HepG2 (cell line): ENCODE data around the gene NEU1. TPM values are rescaled to one million over a fixed set of nuclear protein-coding genes. Genes with fewer than 3 reads are reported as not detected.

ENCODE experiments used
- KDM3A ChIP-seq: IDR thresholded peaks from 2 replicates; pipeline ENCODE4 v1.6.1; 2018; ENCODE audit warnings: low read depth, missing compliant biosample characterization
- SATB2 ChIP-seq: sonication (generic); formaldehyde crosslinking; IDR thresholded peaks from 2 replicates; pipeline ENCODE4 v1.5.0; 2020; ENCODE audit warnings: missing genetic modification reagents
- YEATS2 ChIP-seq: sonication (generic); formaldehyde crosslinking; IDR thresholded peaks from 2 replicates; pipeline ENCODE4 v1.4.0; 2020; ENCODE audit warnings: missing genetic modification reagents, borderline replicate concordance
- ZNF101 ChIP-seq: sonication (generic); formaldehyde crosslinking; IDR thresholded peaks from 2 replicates; pipeline ENCODE4 v1.4.0; 2020; ENCODE audit warnings: mild to moderate bottlenecking, low read depth, missing genetic modification reagents, borderline replicate concordance
- ZNF614 ChIP-seq: IDR thresholded peaks from 2 replicates; pipeline ENCODE4 v1.6.1; 2018; ENCODE audit warnings: missing biosample characterization, missing genetic modification reagents, inconsistent platforms, borderline replicate concordance
- ZNF761 ChIP-seq: sonication (generic); formaldehyde crosslinking; conservative IDR thresholded peaks from 2 replicates; pipeline ENCODE4 v1.4.0; 2020; ENCODE audit warnings: mild to moderate bottlenecking, missing genetic modification reagents
- polyA plus RNA-seq, 8 experiments: library from polyadenylated mRNA; depleted of rRNA in 3 of 8; stranded (reverse) in 7 of 8; unstranded in 1 of 8; fragments of >200 nt; fragmentation: Illumina TruSeq in 4 of 8; extraction: Trizol in 4 of 8; gene quantifications; 2 replicates each; pipeline versions ENCODE4 v1.2.1 to v1.2.3, GENCODE V29; 2011 to 2016; ENCODE audit warnings: low read depth in 4 of 8, missing spikeins in 1 of 8, mixed read lengths in 1 of 8; ENCODE audit not compliant: insufficient read depth in 1 of 8
- total RNA-seq, 5 experiments: library from RNA; depleted of rRNA; stranded (reverse); fragments of >200 nt; fragmentation: Illumina TruSeq; extraction: Trizol; gene quantifications; 2 replicates each; pipeline ENCODE4 v1.2.3, GENCODE V29; 2016; ENCODE audit warnings: low read depth in 1 of 5
- TF ChIP-seq, protein P1 (sequence below): sonication (generic); formaldehyde crosslinking; IDR thresholded peaks from 2 replicates; pipeline ENCODE4 v1.4.0; 2020; ENCODE audit warnings: low read depth, mild to moderate bottlenecking, missing genetic modification reagents
- TF ChIP-seq, protein P2 (sequence below): IDR thresholded peaks from 2 replicates; pipeline ENCODE4 v1.6.1; 2016
- TF ChIP-seq, protein P3 (sequence below): IDR thresholded peaks from 2 replicates; pipeline ENCODE4 v1.6.1; 2016; ENCODE audit warnings: low read depth

Gene NEU1
- total and polyA plus RNA-seq, 2 of the 13 experiments (the other 11 are each of a cell fraction or from before 2014, with no cell fraction given), result 215 to 297 TPM

DNA sequence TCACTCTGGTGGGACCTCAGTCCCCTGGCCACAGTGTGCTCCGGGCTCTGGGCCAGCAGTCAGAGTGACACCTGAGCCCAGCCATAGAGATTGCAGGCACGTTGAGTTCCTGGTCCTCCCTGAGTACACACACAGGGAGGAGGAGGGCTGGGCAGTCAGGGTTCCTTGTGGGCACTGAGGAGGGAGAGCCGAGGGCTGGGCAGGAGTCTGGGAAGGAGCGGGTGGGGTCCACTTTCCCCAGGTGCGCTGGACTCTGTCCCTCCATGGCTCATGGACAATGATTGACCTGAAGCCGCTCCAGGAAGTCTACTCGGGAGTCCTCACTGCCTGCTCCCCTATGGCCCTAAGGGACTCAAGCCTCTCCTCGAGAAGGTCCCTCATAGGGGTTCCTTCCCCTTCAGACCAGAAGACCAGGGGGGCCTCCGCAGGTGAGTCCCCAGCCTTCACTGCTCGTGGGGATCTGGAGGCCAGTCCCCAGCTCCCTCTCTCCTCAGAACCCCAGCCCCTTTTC is 15.1 kb upstream of the NEU1 start (continued):
- peak; percentile 41; the same call in 1 of the 2 replicates for TF ChIP-seq ZNF761 (CRISPR knock-in tag)
- no peak for TF ChIP-seq SATB2 (CRISPR knock-in tag)
- no peak for TF ChIP-seq KDM3A (CRISPR knock-in tag)
- TF ChIP-seq, protein P1, sequence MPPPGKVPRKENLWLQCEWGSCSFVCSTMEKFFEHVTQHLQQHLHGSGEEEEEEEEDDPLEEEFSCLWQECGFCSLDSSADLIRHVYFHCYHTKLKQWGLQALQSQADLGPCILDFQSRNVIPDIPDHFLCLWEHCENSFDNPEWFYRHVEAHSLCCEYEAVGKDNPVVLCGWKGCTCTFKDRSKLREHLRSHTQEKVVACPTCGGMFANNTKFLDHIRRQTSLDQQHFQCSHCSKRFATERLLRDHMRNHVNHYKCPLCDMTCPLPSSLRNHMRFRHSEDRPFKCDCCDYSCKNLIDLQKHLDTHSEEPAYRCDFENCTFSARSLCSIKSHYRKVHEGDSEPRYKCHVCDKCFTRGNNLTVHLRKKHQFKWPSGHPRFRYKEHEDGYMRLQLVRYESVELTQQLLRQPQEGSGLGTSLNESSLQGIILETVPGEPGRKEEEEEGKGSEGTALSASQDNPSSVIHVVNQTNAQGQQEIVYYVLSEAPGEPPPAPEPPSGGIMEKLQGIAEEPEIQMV (CRISPR knock-in tag), result peak; percentile 58; the same call in 1 of the 2 replicates
- TF ChIP-seq ZNF101 (CRISPR knock-in tag), result no peak
- TF ChIP-seq YEATS2 (CRISPR knock-in tag), result peak; percentile 48; the same call in 1 of the 2 replicates
- peak; percentile 78; the same call in 1 of the 2 replicates for TF ChIP-seq ZNF614 (CRISPR knock-in tag)
- TF ChIP-seq, protein P2, sequence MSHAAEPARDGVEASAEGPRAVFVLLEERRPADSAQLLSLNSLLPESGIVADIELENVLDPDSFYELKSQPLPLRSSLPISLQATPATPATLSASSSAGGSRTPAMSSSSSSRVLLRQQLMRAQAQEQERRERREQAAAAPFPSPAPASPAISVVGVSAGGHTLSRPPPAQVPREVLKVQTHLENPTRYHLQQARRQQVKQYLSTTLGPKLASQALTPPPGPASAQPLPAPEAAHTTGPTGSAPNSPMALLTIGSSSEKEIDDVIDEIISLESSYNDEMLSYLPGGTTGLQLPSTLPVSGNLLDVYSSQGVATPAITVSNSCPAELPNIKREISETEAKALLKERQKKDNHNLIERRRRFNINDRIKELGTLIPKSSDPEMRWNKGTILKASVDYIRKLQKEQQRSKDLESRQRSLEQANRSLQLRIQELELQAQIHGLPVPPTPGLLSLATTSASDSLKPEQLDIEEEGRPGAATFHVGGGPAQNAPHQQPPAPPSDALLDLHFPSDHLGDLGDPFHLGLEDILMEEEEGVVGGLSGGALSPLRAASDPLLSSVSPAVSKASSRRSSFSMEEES, result 0 out of 2 replicates have a peak, but pooled peaks have one; percentile 45
- TF ChIP-seq, protein P3, sequence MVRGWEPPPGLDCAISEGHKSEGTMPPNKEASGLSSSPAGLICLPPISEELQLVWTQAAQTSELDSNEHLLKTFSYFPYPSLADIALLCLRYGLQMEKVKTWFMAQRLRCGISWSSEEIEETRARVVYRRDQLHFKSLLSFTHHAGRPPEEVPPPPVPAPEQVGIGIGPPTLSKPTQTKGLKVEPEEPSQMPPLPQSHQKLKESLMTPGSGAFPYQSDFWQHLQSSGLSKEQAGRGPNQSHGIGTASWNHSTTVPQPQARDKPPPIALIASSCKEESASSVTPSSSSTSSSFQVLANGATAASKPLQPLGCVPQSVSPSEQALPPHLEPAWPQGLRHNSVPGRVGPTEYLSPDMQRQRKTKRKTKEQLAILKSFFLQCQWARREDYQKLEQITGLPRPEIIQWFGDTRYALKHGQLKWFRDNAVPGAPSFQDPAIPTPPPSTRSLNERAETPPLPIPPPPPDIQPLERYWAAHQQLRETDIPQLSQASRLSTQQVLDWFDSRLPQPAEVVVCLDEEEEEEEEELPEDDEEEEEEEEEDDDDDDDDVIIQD, result peak; percentile 30; the same call in 1 of the 2 replicates
